ENCODE measurements around the gene AAK1. TPM values are rescaled to one million over a fixed set of nuclear protein-coding genes. Genes with fewer than 3 reads are reported as not detected.
A peak's percentile ranks its signal among the peaks of the same experiment; 100 is the strongest.

Gene AAK1
- total and polyA plus RNA-seq, 2 of the 13 experiments (the other 11 are each of a cell fraction or from before 2014, with no cell fraction given), result 9.8 to 10.3 TPM

DNA sequence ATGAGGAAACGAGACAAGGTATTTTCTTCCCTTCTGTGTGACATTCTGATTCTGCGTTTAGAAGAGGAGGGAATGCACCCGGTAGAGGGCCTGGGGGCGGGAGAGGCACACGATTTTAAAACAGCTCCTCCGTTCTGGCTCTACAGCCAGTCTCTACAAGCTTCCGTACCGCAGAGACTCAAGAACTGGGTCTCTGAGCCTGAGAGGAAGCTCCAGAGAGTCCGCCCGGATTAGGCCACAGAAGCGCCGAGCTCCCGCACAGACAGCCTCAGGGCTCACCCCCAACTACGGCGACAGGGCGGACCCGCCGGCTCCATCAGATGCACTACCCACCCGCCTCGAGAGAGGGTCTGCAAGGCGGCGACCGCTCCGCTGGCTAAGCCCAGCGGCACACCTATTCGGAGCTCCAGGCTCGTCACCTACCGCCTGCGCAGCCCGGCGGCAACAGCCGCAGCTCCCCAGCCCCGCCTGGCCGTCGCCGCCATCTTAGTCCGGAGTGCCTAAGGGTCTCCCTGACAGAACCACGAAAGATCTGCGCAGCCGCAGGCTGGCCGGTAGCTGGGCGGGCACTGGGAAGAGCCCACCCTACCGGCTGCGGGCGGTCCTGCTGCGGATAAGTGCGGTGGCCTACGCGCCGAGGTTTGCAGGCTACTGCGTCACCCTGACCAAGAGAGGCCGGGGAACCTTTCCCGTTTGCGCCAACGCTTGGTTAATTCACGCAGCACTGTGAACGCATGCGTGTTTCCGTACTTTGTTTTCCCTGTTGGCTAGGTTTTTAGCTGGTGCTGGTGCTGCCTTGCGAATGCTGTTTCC, 206.4 kb downstream of the AAK1 start, which contains the start of gene NFU1 (continued):
- peak; percentile 98 for TF ChIP-seq NRL (CRISPR knock-in tag; IDR thresholded peaks at IDR 0.05; ENCODE audit: borderline replicate concordance)
- no peak for TF ChIP-seq ZBTB1 (CRISPR knock-in tag; IDR thresholded peaks at IDR 0.05; ENCODE audit: borderline replicate concordance)
- TF ChIP-seq TCF7L2 (IDR thresholded peaks at IDR 0.05; ENCODE audit: low read depth, low read length), result no peak
- TF ChIP-seq, protein P1, sequence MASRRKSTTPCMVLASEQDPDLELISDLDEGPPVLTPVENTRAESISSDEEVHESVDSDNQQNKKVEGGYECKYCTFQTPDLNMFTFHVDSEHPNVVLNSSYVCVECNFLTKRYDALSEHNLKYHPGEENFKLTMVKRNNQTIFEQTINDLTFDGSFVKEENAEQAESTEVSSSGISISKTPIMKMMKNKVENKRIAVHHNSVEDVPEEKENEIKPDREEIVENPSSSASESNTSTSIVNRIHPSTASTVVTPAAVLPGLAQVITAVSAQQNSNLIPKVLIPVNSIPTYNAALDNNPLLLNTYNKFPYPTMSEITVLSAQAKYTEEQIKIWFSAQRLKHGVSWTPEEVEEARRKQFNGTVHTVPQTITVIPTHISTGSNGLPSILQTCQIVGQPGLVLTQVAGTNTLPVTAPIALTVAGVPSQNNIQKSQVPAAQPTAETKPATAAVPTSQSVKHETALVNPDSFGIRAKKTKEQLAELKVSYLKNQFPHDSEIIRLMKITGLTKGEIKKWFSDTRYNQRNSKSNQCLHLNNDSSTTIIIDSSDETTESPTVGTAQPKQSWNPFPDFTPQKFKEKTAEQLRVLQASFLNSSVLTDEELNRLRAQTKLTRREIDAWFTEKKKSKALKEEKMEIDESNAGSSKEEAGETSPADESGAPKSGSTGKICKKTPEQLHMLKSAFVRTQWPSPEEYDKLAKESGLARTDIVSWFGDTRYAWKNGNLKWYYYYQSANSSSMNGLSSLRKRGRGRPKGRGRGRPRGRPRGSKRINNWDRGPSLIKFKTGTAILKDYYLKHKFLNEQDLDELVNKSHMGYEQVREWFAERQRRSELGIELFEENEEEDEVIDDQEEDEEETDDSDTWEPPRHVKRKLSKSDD (CRISPR knock-in tag; IDR thresholded peaks at IDR 0.05; ENCODE audit: low read depth), result 0 out of 2 replicates have a peak, but pooled peaks have one; percentile 94
- TF ChIP-seq FOXP1 (IDR thresholded peaks at IDR 0.05), result no peak
- no peak for TF ChIP-seq FOXP1 (CRISPR knock-in tag; IDR thresholded peaks at IDR 0.05)
- TF ChIP-seq, protein P2, sequence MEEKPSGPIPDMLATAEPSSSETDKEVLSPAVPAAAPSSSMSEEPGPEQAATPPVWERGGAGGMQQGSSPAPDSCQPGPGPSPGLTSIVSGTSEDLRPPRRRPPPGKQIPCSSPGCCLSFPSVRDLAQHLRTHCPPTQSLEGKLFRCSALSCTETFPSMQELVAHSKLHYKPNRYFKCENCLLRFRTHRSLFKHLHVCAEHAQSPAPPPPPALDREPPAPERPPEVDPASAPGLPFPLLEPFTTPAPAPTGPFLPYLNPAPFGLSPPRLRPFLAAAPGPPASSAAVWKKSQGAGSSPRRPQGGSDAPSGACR (CRISPR knock-in tag; IDR thresholded peaks at IDR 0.05), result peak; percentile 90
- TF ChIP-seq ASH2L (IDR thresholded peaks at IDR 0.05; ENCODE audit: insufficient read length, low read depth, low read length), result peak; percentile 93
- 0 out of 2 replicates have a peak, but pooled peaks have one; percentile 31 for TF ChIP-seq MIXL1 (CRISPR knock-in tag; IDR thresholded peaks at IDR 0.05)
- TF ChIP-seq LCORL (IDR thresholded peaks at IDR 0.05), result no peak
- peak; percentile 78 for TF ChIP-seq LCORL (CRISPR knock-in tag; IDR thresholded peaks at IDR 0.05)
- TF ChIP-seq ZFP36L2 (CRISPR knock-in tag; IDR thresholded peaks at IDR 0.05), result peak; percentile 93
- TF ChIP-seq, protein P3, sequence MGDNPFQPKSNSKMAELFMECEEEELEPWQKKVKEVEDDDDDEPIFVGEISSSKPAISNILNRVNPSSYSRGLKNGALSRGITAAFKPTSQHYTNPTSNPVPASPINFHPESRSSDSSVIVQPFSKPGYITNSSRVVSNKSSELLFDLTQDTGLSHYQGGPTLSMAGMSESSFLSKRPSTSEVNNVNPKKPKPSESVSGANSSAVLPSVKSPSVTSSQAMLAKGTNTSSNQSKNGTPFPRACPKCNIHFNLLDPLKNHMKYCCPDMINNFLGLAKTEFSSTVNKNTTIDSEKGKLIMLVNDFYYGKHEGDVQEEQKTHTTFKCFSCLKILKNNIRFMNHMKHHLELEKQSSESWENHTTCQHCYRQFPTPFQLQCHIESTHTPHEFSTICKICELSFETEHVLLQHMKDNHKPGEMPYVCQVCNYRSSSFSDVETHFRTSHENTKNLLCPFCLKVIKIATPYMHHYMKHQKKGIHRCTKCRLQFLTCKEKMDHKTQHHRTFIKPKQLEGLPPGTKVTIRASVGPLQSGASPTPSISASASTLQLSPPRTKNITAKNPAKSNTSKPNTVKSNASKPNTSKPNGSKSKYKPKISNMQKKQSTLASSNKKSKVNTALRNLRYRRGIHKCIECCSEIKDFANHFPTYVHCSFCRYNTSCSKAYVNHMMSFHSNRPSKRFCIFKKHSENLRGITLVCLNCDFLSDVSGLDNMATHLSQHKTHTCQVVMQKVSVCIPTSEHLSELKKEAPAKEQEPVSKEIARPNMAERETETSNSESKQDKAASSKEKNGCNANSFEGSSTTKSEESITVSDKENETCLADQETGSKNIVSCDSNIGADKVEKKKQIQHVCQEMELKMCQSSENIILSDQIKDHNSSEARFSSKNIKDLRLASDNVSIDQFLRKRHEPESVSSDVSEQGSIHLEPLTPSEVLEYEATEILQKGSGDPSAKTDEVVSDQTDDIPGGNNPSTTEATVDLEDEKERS (CRISPR knock-in tag; IDR thresholded peaks at IDR 0.05), result peak; percentile 95; the same call in 1 of the 2 replicates
- TF ChIP-seq MYC (CRISPR knock-in tag; IDR thresholded peaks at IDR 0.05; ENCODE audit: borderline replicate concordance), result peak; percentile 75
- no peak for TF ChIP-seq NFE2 (CRISPR knock-in tag; IDR thresholded peaks at IDR 0.05)
- TF ChIP-seq SP4 (CRISPR knock-in tag; IDR thresholded peaks at IDR 0.05), result peak; percentile 92
- TF ChIP-seq ZSCAN31 (CRISPR knock-in tag; IDR thresholded peaks at IDR 0.05; ENCODE audit: low read depth), result peak; percentile 94
- peak; percentile 96 for TF ChIP-seq ZNF839 (CRISPR knock-in tag; IDR thresholded peaks at IDR 0.05; ENCODE audit: borderline replicate concordance)
- TF ChIP-seq, protein P4, sequence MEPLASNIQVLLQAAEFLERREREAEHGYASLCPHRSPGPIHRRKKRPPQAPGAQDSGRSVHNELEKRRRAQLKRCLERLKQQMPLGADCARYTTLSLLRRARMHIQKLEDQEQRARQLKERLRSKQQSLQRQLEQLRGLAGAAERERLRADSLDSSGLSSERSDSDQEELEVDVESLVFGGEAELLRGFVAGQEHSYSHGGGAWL (CRISPR knock-in tag; IDR thresholded peaks at IDR 0.05), result peak; percentile 71; the same call in 1 of the 2 replicates
- TF ChIP-seq, protein P5, sequence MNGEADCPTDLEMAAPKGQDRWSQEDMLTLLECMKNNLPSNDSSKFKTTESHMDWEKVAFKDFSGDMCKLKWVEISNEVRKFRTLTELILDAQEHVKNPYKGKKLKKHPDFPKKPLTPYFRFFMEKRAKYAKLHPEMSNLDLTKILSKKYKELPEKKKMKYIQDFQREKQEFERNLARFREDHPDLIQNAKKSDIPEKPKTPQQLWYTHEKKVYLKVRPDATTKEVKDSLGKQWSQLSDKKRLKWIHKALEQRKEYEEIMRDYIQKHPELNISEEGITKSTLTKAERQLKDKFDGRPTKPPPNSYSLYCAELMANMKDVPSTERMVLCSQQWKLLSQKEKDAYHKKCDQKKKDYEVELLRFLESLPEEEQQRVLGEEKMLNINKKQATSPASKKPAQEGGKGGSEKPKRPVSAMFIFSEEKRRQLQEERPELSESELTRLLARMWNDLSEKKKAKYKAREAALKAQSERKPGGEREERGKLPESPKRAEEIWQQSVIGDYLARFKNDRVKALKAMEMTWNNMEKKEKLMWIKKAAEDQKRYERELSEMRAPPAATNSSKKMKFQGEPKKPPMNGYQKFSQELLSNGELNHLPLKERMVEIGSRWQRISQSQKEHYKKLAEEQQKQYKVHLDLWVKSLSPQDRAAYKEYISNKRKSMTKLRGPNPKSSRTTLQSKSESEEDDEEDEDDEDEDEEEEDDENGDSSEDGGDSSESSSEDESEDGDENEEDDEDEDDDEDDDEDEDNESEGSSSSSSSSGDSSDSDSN (CRISPR knock-in tag; IDR thresholded peaks at IDR 0.05), result peak; percentile 100
- peak; percentile 84 for TF ChIP-seq ZNF768 (CRISPR knock-in tag; IDR thresholded peaks at IDR 0.05)
